Osteoblast (primary cell): ENCODE results near the gene NOX5. TPM values are rescaled to one million over a fixed set of nuclear protein-coding genes. Genes with fewer than 3 reads are reported as not detected.

Experiments used
- DNase-seq: peaks from one replicate; pipeline ENCODE4 v3.0.0; 2011; ENCODE audit warnings: low spot score, mixed read lengths; ENCODE audit not compliant: insufficient read length; ENCODE audit errors: missing footprints
- H2AFZ ChIP-seq: 2 replicates; pipeline ENCODE4 v1.6.0; 2011; ENCODE audit warnings: mild to moderate bottlenecking, low read length
- H3K27ac ChIP-seq: 2 replicates; pipeline ENCODE4 v1.5.1; 2011; ENCODE audit warnings: mild to moderate bottlenecking, low read depth, low read length, moderate library complexity
- H3K27me3 ChIP-seq: 2 replicates; pipeline ENCODE4 v1.6.0; 2012; ENCODE audit warnings: mild to moderate bottlenecking, control low read depth, inconsistent platforms, low read length, moderate library complexity; ENCODE audit not compliant: insufficient read depth
- H3K36me3 ChIP-seq: 2 replicates; pipeline ENCODE4 v1.5.1; 2011; ENCODE audit warnings: mild to moderate bottlenecking, low read length, control low read depth, moderate library complexity; ENCODE audit not compliant: insufficient read depth
- H3K4me1 ChIP-seq: 2 replicates; pipeline ENCODE4 v1.5.1; 2011; ENCODE audit warnings: mild to moderate bottlenecking, low read length, control low read depth, moderate library complexity; ENCODE audit not compliant: insufficient read depth
- H3K4me2 ChIP-seq: 2 replicates; pipeline ENCODE4 v1.6.0; 2011; ENCODE audit warnings: mild to moderate bottlenecking, low read length; ENCODE audit not compliant: insufficient read depth
- H3K4me3 ChIP-seq: fragments of 200-600 bp; sonication (generic); 3 replicates; pipeline ENCODE4 v1.5.1; 2012; ENCODE audit warnings: mild to moderate bottlenecking, low read length, inconsistent platforms; ENCODE audit not compliant: insufficient read depth
- H3K79me2 ChIP-seq: 2 replicates; pipeline ENCODE4 v1.6.0; 2012; ENCODE audit warnings: mild to moderate bottlenecking, low read length, control low read depth, inconsistent platforms; ENCODE audit not compliant: insufficient read depth
- H3K9me3 ChIP-seq: 2 replicates; pipeline ENCODE4 v1.5.1; 2011; ENCODE audit warnings: low read depth, low read length, control low read depth
- H4K20me1 ChIP-seq: 2 replicates; pipeline ENCODE4 v1.6.0; 2012; ENCODE audit warnings: mild to moderate bottlenecking, low read length, control low read depth; ENCODE audit not compliant: insufficient read depth
- total RNA-seq: library from RNA; depleted of rRNA; stranded (reverse); fragments of >200 nt; gene quantifications from 2 replicates; pipeline ENCODE4 v1.2.3, GENCODE V29; 2012
- TF ChIP-seq, protein P1 (sequence below): IDR thresholded peaks from 2 replicates; pipeline ENCODE4 v1.5.1; 2011; ENCODE audit warnings: mild to moderate bottlenecking, low read depth, low read length, moderate library complexity; ENCODE audit errors: extremely low read depth

The NOX5 gene
- total RNA-seq, 1 donor = 0.36 TPM

GRCh38 chr15:68991723-68992122 is 22.8 kb upstream of the NOX5 start:
- Histone ChIP-seq H3K4me1 (peaks cover 21% of the 10 kb centered on the region), H3K4me3 (no peak overlapping the region), H3K27ac (no peak overlapping the region), H3K4me2 (no peak overlapping the region), H3K27me3 (no peaks in the 10 kb centered on the region), H4K20me1 (no peaks in the 10 kb centered on the region), H3K9me3 (no peaks in the 10 kb centered on the region), H2AFZ (no peak overlapping the region), H3K79me2 (no peaks in the 10 kb centered on the region), H3K36me3 (no peaks in the 10 kb centered on the region)
- TF ChIP-seq, protein P1, sequence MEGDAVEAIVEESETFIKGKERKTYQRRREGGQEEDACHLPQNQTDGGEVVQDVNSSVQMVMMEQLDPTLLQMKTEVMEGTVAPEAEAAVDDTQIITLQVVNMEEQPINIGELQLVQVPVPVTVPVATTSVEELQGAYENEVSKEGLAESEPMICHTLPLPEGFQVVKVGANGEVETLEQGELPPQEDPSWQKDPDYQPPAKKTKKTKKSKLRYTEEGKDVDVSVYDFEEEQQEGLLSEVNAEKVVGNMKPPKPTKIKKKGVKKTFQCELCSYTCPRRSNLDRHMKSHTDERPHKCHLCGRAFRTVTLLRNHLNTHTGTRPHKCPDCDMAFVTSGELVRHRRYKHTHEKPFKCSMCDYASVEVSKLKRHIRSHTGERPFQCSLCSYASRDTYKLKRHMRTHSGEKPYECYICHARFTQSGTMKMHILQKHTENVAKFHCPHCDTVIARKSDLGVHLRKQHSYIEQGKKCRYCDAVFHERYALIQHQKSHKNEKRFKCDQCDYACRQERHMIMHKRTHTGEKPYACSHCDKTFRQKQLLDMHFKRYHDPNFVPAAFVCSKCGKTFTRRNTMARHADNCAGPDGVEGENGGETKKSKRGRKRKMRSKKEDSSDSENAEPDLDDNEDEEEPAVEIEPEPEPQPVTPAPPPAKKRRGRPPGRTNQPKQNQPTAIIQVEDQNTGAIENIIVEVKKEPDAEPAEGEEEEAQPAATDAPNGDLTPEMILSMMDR = no peak
- DNase-seq = no peak

DNA sequence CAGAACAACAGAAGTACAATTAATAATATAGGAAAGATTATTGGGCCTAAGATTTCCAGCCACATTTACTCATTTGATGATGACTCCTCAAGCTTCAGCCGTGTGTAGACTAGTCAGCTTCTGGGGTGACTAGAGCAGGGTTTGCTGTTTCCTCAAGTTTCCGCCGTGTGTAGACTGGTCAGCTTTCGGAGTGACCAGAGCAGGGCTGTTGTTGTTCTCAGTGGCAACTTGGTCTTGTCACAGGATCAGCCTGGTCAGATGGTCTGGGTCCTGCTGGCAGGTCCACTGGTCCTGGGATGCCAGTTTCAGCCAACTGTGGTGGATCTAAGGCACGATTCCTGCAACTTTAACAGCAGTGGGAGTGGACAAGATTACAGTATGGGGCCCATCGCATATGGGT is 21.8 kb upstream of the NOX5 start:
- TF ChIP-seq, protein P1 = no peak
- H3K4me2 ChIP-seq = no peak overlapping the region
- H3K9me3 ChIP-seq = no peaks in the 10 kb centered on the region

GRCh38 chr15:68993276-68993675 is 21.2 kb upstream of the NOX5 start:
- no peak for DNase-seq
- Histone ChIP-seq H3K27ac (no peak overlapping the region), H3K9me3 (no peaks in the 10 kb centered on the region), H3K79me2 (no peaks in the 10 kb centered on the region), H3K4me3 (no peak overlapping the region), H3K4me2 (no peak overlapping the region), H3K4me1 (peaks cover 21% of the 10 kb centered on the region), H4K20me1 (no peaks in the 10 kb centered on the region), H2AFZ (no peak overlapping the region), H3K27me3 (no peaks in the 10 kb centered on the region), H3K36me3 (no peaks in the 10 kb centered on the region)
- TF ChIP-seq, protein P1 = no peak

More for the DNA sequence above, 21.8 kb upstream of the NOX5 start:
- Histone ChIP-seq H4K20me1 (no peaks in the 10 kb centered on the region), H3K27me3 (no peaks in the 10 kb centered on the region), H3K4me1 (peaks cover 21% of the 10 kb centered on the region), H2AFZ (no peak overlapping the region), H3K36me3 (no peaks in the 10 kb centered on the region), H3K4me3 (no peak overlapping the region), H3K79me2 (no peaks in the 10 kb centered on the region), H3K27ac (no peak overlapping the region)
- no peak for DNase-seq

DNA sequence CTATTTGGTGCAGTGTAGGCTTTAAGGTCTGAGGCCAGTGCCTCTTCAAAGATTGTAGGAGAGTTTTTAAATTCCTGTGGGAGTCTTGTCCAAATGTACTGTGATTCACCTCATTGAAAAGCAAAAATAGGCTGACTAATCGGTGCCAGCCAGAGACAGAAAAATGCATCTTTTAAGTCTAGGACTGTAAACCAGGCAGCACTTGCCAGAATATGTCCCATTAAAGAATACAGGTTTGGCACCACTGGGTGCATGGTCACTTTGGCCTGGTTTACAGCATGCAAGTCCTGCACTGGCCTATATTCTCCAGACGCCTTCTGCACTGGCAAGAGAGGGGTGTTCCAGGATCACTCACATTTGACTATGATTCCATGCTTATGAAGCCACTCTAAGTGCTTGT is 20.3 kb upstream of the NOX5 start:
- TF ChIP-seq, protein P1 = no peak
- Histone ChIP-seq H2AFZ (no peak overlapping the region), H4K20me1 (no peaks in the 10 kb centered on the region), H3K4me3 (no peak overlapping the region), H3K36me3 (no peaks in the 10 kb centered on the region), H3K9me3 (no peaks in the 10 kb centered on the region), H3K4me1 (peaks cover 21% of the 10 kb centered on the region), H3K27me3 (no peaks in the 10 kb centered on the region), H3K27ac (no peak overlapping the region), H3K79me2 (no peaks in the 10 kb centered on the region), H3K4me2 (peak overlapping the region; percentile 11)
- no peak for DNase-seq
